ENCODE measurements around the gene KIF2C. TPM values are rescaled to one million over a fixed set of nuclear protein-coding genes. Genes with fewer than 3 reads are reported as not detected.
"Not testable (repeated sequence)": the region's sequence is repeated elsewhere in the genome, so short reads cannot be mapped to it uniquely, and the experiment has no call there.

Gene KIF2C
- total RNA-seq, 1 donor from 2014 or later: 28.7 TPM

GRCh38 chr1:44757420-44757819, 17.8 kb downstream of the KIF2C start:
- H3K4me1 Mint-ChIP-seq (ENCODE audit: low read depth): no peaks in the 10 kb centered on the region
- H3K4me3 Mint-ChIP-seq (ENCODE audit: low read depth): no peak overlapping the region
- H3K27ac Mint-ChIP-seq: no peak overlapping the region
- H3K27me3 Mint-ChIP-seq: no peaks in the 10 kb centered on the region
- peaks cover 3% of the 10 kb centered on the region for H3K36me3 Mint-ChIP-seq (ENCODE audit: insufficient read depth)
- TF ChIP-seq CTCF (IDR thresholded peaks at IDR 0.05; ENCODE audit: unreplicated experiment): no peak
- no peaks in the 10 kb centered on the region for H3K9me3 Mint-ChIP-seq (ENCODE audit: low read depth)
- DNase-seq (ENCODE audit: low spot score, unreplicated experiment): no peak

DNA sequence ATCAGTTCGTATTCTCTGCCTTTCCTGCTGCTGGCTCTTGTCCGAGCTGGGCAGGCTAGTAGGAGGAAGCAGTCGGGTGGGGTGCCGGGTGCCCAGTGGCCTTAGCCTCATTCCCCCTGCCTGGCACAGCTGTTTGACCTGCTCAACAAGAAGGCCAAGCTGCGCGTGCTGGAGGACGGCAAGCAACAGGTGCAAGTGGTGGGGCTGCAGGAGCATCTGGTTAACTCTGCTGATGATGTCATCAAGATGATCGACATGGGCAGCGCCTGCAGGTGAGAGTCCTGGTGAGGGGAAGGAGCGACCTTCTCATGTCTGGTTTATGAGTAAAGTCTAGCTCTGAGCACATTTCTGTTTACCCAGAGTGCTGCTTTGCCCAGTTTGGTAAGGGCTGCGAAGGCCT, 19.4 kb downstream of the KIF2C start:
- H3K9me3 Mint-ChIP-seq (ENCODE audit: low read depth): no peaks in the 10 kb centered on the region

DNA sequence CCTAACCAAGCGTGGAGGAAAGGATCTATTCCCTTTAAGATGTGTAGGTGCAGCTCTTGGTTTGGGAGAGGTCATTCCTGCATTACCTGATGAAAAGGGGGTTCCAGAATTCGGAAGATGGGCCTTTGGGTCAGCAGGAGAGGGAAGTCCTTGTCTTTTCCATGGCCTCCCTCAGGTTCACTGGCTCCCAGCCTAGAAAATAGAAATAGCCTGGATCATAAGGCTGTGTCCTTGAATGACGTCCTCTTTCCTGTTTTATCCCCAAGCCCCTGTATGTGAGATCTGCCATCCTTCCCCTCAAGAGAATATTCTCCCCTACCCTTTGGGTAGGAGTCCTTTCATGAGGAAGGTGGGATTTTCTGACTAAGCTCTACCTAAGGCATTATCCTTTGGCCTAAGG, 21.2 kb downstream of the KIF2C start:
- H3K27me3 Mint-ChIP-seq: no peaks in the 10 kb centered on the region
- TF ChIP-seq CTCF (IDR thresholded peaks at IDR 0.05; ENCODE audit: unreplicated experiment): no peak
- no peak for DNase-seq (ENCODE audit: low spot score, unreplicated experiment)
- no peaks in the 10 kb centered on the region for H3K4me1 Mint-ChIP-seq (ENCODE audit: low read depth)
- no peak overlapping the region for H3K4me3 Mint-ChIP-seq (ENCODE audit: low read depth)
- no peak overlapping the region for H3K27ac Mint-ChIP-seq
- peaks cover 4% of the 10 kb centered on the region for H3K36me3 Mint-ChIP-seq (ENCODE audit: insufficient read depth)
- H3K9me3 Mint-ChIP-seq (ENCODE audit: low read depth): no peaks in the 10 kb centered on the region

More for the DNA sequence above, 19.4 kb downstream of the KIF2C start:
- Mint-ChIP-seq H3K36me3 (ENCODE audit: insufficient read depth) (peaks cover 4% of the 10 kb centered on the region), H3K27ac (no peak overlapping the region), H3K4me3 (ENCODE audit: low read depth) (no peak overlapping the region), H3K4me1 (ENCODE audit: low read depth) (no peaks in the 10 kb centered on the region), H3K27me3 (no peaks in the 10 kb centered on the region)
- no peak for DNase-seq (ENCODE audit: low spot score, unreplicated experiment)
- TF ChIP-seq CTCF (IDR thresholded peaks at IDR 0.05; ENCODE audit: unreplicated experiment): no peak

DNA sequence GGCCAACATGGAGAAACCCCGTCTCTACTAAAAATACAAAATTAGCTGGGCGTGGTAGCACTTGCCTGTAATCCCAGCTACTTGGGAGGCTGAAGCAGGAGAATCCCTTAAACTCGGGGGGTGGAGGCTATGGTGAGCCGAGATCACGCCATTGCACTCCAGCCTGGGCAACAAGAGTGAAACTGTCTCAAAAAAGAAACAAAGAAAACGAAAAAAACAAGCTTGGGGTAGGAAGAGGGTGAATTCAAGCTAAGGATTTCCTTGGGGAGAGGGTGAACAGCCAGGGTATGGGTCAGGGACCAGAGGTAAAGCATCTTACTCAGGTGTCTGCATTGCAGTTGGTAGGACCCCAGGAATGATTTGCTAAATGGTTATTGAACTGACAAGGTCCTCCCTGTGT, 26.8 kb downstream of the KIF2C start:
- H3K27me3 Mint-ChIP-seq; H3K9me3 Mint-ChIP-seq (ENCODE audit: low read depth); H3K4me1 Mint-ChIP-seq (ENCODE audit: low read depth); H3K4me3 Mint-ChIP-seq (ENCODE audit: low read depth); DNase-seq (ENCODE audit: low spot score, unreplicated experiment); H3K27ac Mint-ChIP-seq; H3K36me3 Mint-ChIP-seq (ENCODE audit: insufficient read depth): not testable (repeated sequence)

- Mint-ChIP-seq H3K9me3 (ENCODE audit: low read depth) (no peaks in the 10 kb centered on the region), H3K4me3 (ENCODE audit: low read depth) (peak within 1 kb of the TSS; percentile 94), H3K27me3 (no peaks in the 10 kb centered on the region), H3K27ac (peak within 1 kb of the TSS; percentile 98), H3K36me3 (ENCODE audit: insufficient read depth) (peaks cover 22% of the 10 kb centered on the region), H3K4me1 (ENCODE audit: low read depth) (peaks cover 18% of the 10 kb centered on the region)
- peak; percentile 72 for DNase-seq (ENCODE audit: low spot score, unreplicated experiment)
- TF ChIP-seq CTCF (IDR thresholded peaks at IDR 0.05; ENCODE audit: unreplicated experiment): no peak
These were observed 35.7 kb downstream of the KIF2C start, which contains the start of gene RPS8 for GRCh38 chr1:44775078-44775929. RPS8 (plus strand) TSS chr1:44775540; CDS start chr1:44775597, 57 bp downstream.

Measured in progenitor cell of endocrine pancreas (in vitro differentiated cells).